KMS-11 (cell line): ENCODE results near the gene RTF2.

Experiments
- H2AFZ ChIP-seq: fragments of 200-600 bp; sonication (generic); 2 replicates; pipeline ENCODE4 v1.6.1; 2016; ENCODE audit warnings: antibody characterized with exemption, mixed run types, low read depth
- H3K27ac ChIP-seq: fragments of 200-600 bp; sonication (generic); 2 replicates; pipeline ENCODE4 v1.6.1; 2016; ENCODE audit warnings: mild to moderate bottlenecking, mixed run types
- H3K27me3 ChIP-seq: fragments of 200-600 bp; sonication (generic); 2 replicates; pipeline ENCODE4 v1.6.1; 2017; ENCODE audit warnings: mild to moderate bottlenecking, low read depth, mixed run types, moderate library complexity; ENCODE audit not compliant: insufficient read depth
- H3K36me3 ChIP-seq: fragments of 200-600 bp; sonication (generic); 2 replicates; pipeline ENCODE4 v1.6.1; 2017; ENCODE audit warnings: mild to moderate bottlenecking, mixed run types; ENCODE audit not compliant: insufficient read depth
- H3K4me1 ChIP-seq: fragments of 200-600 bp; sonication (generic); 2 replicates; pipeline ENCODE4 v1.6.1; 2016; ENCODE audit warnings: mild to moderate bottlenecking, low read depth, mixed run types; ENCODE audit not compliant: poor library complexity, severe bottlenecking
- H3K4me2 ChIP-seq: fragments of 200-600 bp; sonication (generic); 2 replicates; pipeline ENCODE4 v1.7.0; 2016; ENCODE audit warnings: mild to moderate bottlenecking, mixed run types
- H3K4me3 ChIP-seq: fragments of 200-600 bp; sonication (generic); IDR thresholded peaks from 2 replicates; pipeline ENCODE4 v1.6.1; 2017; ENCODE audit warnings: low read depth, low read length, mixed read lengths; ENCODE audit not compliant: insufficient read depth
- H3K79me2 ChIP-seq: fragments of 200-600 bp; sonication (generic); 2 replicates; pipeline ENCODE4 v1.6.1; 2016; ENCODE audit warnings: low read depth, mixed run types; ENCODE audit not compliant: insufficient read depth
- H3K9ac ChIP-seq: fragments of 200-600 bp; sonication (generic); 2 replicates; pipeline ENCODE4 v1.6.1; 2016; ENCODE audit warnings: mild to moderate bottlenecking, mixed run types
- H4K20me1 ChIP-seq: fragments of 200-600 bp; sonication (generic); 2 replicates; pipeline ENCODE4 v1.6.1; 2016; ENCODE audit warnings: mild to moderate bottlenecking, mixed run types; ENCODE audit not compliant: insufficient read depth
- CTCF ChIP-seq: fragments of 200-600 bp; sonication (generic); conservative IDR thresholded peaks from 2 replicates; pipeline ENCODE4 v1.6.1; 2017; ENCODE audit warnings: low read depth, mild to moderate bottlenecking, antibody characterized with exemption, low read length, moderate library complexity, mixed read lengths

RTF2 gene

GRCh38 chr20:56422824-56423189 lies 45.6 kb upstream of the RTF2 start:
- H3K36me3 ChIP-seq: no peaks in the 10 kb centered on the region

GRCh38 chr20:56423211-56423610 lies 45.2 kb upstream of the RTF2 start:
- no peak overlapping the region for H3K9ac ChIP-seq
- H3K36me3 ChIP-seq: no peaks in the 10 kb centered on the region
- H3K4me2 ChIP-seq: no peak overlapping the region
- H3K4me3 ChIP-seq: no peak overlapping the region
- no peaks in the 10 kb centered on the region for H4K20me1 ChIP-seq
- no peak overlapping the region for H2AFZ ChIP-seq
- H3K4me1 ChIP-seq: no peaks in the 10 kb centered on the region
- TF ChIP-seq CTCF: no peak
- no peak overlapping the region for H3K27ac ChIP-seq
- no peaks in the 10 kb centered on the region for H3K27me3 ChIP-seq
- H3K79me2 ChIP-seq: no peaks in the 10 kb centered on the region

More at GRCh38 chr20:56422824-56423189, 45.6 kb upstream of the RTF2 start:
- H2AFZ ChIP-seq: no peak overlapping the region
- H3K4me1 ChIP-seq: no peaks in the 10 kb centered on the region
- H3K9ac ChIP-seq: no peak overlapping the region
- H3K27me3 ChIP-seq: no peaks in the 10 kb centered on the region
- no peak overlapping the region for H3K4me3 ChIP-seq
- H3K79me2 ChIP-seq: no peaks in the 10 kb centered on the region
- no peaks in the 10 kb centered on the region for H4K20me1 ChIP-seq
- no peak overlapping the region for H3K27ac ChIP-seq
- no peak overlapping the region for H3K4me2 ChIP-seq
- no peak for TF ChIP-seq CTCF

- no peak overlapping the region for H3K4me3 ChIP-seq
- no peaks in the 10 kb centered on the region for H3K79me2 ChIP-seq
- no peak for TF ChIP-seq CTCF
- H3K9ac ChIP-seq: no peak overlapping the region
- no peak overlapping the region for H2AFZ ChIP-seq
- no peaks in the 10 kb centered on the region for H3K36me3 ChIP-seq
- no peak overlapping the region for H3K4me2 ChIP-seq
- no peaks in the 10 kb centered on the region for H4K20me1 ChIP-seq
- no peaks in the 10 kb centered on the region for H3K27me3 ChIP-seq
- no peak overlapping the region for H3K27ac ChIP-seq
- no peaks in the 10 kb centered on the region for H3K4me1 ChIP-seq
These were observed 44.5 kb upstream of the RTF2 start for GRCh38 chr20:56423886-56424285.

- no peak for TF ChIP-seq CTCF
- Histone ChIP-seq H3K9ac (no peak overlapping the region), H3K36me3 (no peaks in the 10 kb centered on the region), H3K27ac (no peak overlapping the region), H3K27me3 (no peaks in the 10 kb centered on the region), H3K79me2 (no peaks in the 10 kb centered on the region), H3K4me2 (no peak overlapping the region), H3K4me1 (no peaks in the 10 kb centered on the region), H4K20me1 (no peaks in the 10 kb centered on the region), H3K4me3 (no peak overlapping the region), H2AFZ (no peak overlapping the region)
These were observed 43.5 kb upstream of the RTF2 start for GRCh38 chr20:56424931-56425330.

- no peak overlapping the region for H3K4me2 ChIP-seq
- H3K27me3 ChIP-seq: no peaks in the 10 kb centered on the region
- no peaks in the 10 kb centered on the region for H3K79me2 ChIP-seq
- TF ChIP-seq CTCF: no peak
- H4K20me1 ChIP-seq: no peaks in the 10 kb centered on the region
- no peaks in the 10 kb centered on the region for H3K4me1 ChIP-seq
- no peaks in the 10 kb centered on the region for H3K36me3 ChIP-seq
- no peak overlapping the region for H2AFZ ChIP-seq
- no peak overlapping the region for H3K9ac ChIP-seq
- no peak overlapping the region for H3K27ac ChIP-seq
- H3K4me3 ChIP-seq: no peak overlapping the region
These were observed 42.4 kb upstream of the RTF2 start for GRCh38 chr20:56426026-56426425.
